Mononuclear cell (primary cell): ENCODE measurements around the gene C10orf53. TPM values are rescaled to one million over a fixed set of nuclear protein-coding genes. Genes with fewer than 3 reads are reported as not detected.

ENCODE experiments used
- H3K27me3 ChIP-seq: 2 replicates; pipeline ENCODE4 v1.6.0; 2011; ENCODE audit warnings: low read length, control low read depth; ENCODE audit not compliant: insufficient read depth
- H3K4me1 ChIP-seq: 2 replicates; pipeline ENCODE4 v1.5.1; 2011; ENCODE audit warnings: mild to moderate bottlenecking, low read length, control low read depth; ENCODE audit not compliant: insufficient read depth
- H3K4me3 ChIP-seq: 2 replicates; pipeline ENCODE4 v1.5.1; 2011; ENCODE audit warnings: mild to moderate bottlenecking, low read length, moderate library complexity
- H3K9me3 ChIP-seq: 2 replicates; pipeline ENCODE4 v1.5.1; 2011; ENCODE audit warnings: low read depth, mild to moderate bottlenecking, control low read depth, low read length
- total RNA-seq: library from RNA; depleted of rRNA; stranded (reverse); fragments of >200 nt; gene quantifications from one replicate; pipeline ENCODE4 v1.2.3, GENCODE V29; 2012

Gene C10orf53
- total RNA-seq, 1 donor, result not detected

GRCh38 chr10:49746626-49747302 lies 67.3 kb downstream of the C10orf53 start:
- no peaks in the 10 kb centered on the region for H3K9me3 ChIP-seq
- H3K4me1 ChIP-seq, result no peaks in the 10 kb centered on the region
- no peaks in the 10 kb centered on the region for H3K27me3 ChIP-seq
- H3K4me3 ChIP-seq, result no peak overlapping the region

Other genes with a start within 250 kb of the C10orf53 start
- 32.7 TPM for gene ERCC6, start 140.5 kb upstream of the C10orf53 start, total RNA-seq
- 0.10 TPM for gene SLC18A3, start 69.3 kb upstream of the C10orf53 start, total RNA-seq
- gene CHAT, start 65.6 kb upstream of the C10orf53 start, total RNA-seq, result not detected
- not detected for gene OGDHL, start 82.7 kb downstream of the C10orf53 start, total RNA-seq